ENCODE data around the gene CALM1.

CALM1 gene

DNA sequence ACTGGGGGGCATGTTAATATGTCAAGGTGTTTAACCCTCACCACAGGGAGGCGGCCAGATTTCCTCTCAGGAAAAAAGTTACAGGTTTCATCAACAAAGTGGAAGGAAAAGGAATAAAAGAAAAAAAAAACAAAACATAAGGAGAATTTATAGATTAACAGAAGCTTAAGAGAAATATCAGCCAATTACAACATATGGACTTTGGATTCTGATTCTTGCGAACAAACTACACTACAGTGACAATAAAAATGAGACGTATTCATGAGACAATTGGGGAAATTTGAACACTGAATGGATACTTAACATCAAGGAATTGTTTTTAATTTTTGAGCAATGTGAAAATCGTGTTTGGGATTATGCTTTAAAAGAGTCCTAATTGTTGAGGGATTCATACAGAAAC lies 60.4 kb downstream of the CALM1 start:
- Histone ChIP-seq H3K36me3 (ENCODE audit: insufficient read depth, low read length) (no peaks in the 10 kb centered on the region), H3K4me3 (ENCODE audit: low read length) (no peak overlapping the region), H3K27me3 (ENCODE audit: control insufficient read depth, insufficient read depth, low read length) (peaks cover 32% of the 10 kb centered on the region), H3K4me2 (ENCODE audit: low read length) (no peak overlapping the region), H3K9me3 (replicated peaks; ENCODE audit: low read length) (no peaks in the 10 kb centered on the region), H3K4me1 (ENCODE audit: control insufficient read depth, insufficient read depth, low read length) (no peaks in the 10 kb centered on the region), H3K9ac (ENCODE audit: low read depth, low read length) (no peak overlapping the region)

Data from skeletal muscle satellite cell (primary cell).